ENCODE measurements around the gene SPTBN2.

DNA sequence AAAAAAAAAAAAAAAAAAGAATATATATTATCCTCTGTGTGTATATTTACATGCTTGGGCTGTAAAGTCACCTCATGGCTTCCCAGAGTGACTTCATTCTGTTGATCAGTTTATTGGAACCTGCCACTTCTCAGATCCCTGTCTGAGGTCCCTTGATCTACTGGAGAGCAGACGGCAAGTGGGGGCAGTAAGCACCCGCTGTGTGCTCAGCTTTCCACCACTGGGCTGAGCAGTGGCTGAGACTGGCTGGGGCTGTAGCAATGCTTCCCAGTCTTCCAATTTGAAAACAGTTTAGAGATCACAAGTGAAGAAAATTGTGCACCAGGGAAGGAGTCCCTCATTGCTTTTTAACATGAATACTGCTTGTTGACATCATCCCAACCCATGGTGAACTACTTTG is 44.4 kb downstream of the SPTBN2 start:
- TF ChIP-seq CTCF (IDR thresholded peaks at IDR 0.05) = no peak
- no peak for TF ChIP-seq POLR2A (IDR thresholded peaks at IDR 0.05)
- no peak for TF ChIP-seq EP300 (IDR thresholded peaks at IDR 0.05)

Data from tibial nerve (tissue), 4 donors.